ENCODE data around the gene EFNA4. TPM values are rescaled to one million over a fixed set of nuclear protein-coding genes. Genes with fewer than 3 reads are reported as not detected.
A peak's percentile ranks its signal among the peaks of the same experiment; 100 is the strongest.

Gene EFNA4
- total and polyA plus RNA-seq, 9 of the 15 experiments (the other 6 are each of a cell fraction or from before 2014, with no cell fraction given): 0.68 to 7.4 (median 6.1) TPM

GRCh38 chr1:155026588-155026987, 37.0 kb upstream of the EFNA4 start:
- Histone ChIP-seq H4K20me1 (replicated peaks; ENCODE audit: control insufficient read depth, insufficient read depth, low read length) (no peaks in the 10 kb centered on the region), H3K9me1 (ENCODE audit: control insufficient read depth, insufficient read depth, low read length) (no peaks in the 10 kb centered on the region), H3K9me3 (replicated peaks; ENCODE audit: control insufficient read depth, insufficient read depth, low read depth, low read length) (no peaks in the 10 kb centered on the region), H3K4me2 (ENCODE audit: insufficient read depth, low read length) (no peak overlapping the region), H3K4me1 (replicated peaks in 1 of 2; ENCODE audit: control insufficient read depth in 2 of 2, insufficient read depth in 2 of 2, low read length in 2 of 2) (peaks cover 13 to 26% of the 10 kb centered on the region in 2 experiments; a peak in 3 of 5 replicates), H3K27ac (ENCODE audit: extremely low read depth, low read depth, low read length) (no peak overlapping the region), H3K36me3 (ENCODE audit: control insufficient read depth, insufficient read depth, low read length) (no peaks in the 10 kb centered on the region), H3K27me3 (ENCODE audit: control insufficient read depth in 2 of 2, insufficient read depth in 2 of 2, low read length in 2 of 2) (no peaks in the 10 kb centered on the region), H3K9ac (ENCODE audit: insufficient read depth in 1 of 2, low read depth in 2 of 2, low read length in 2 of 2) (peak overlapping the region in 1 of 2 experiments; percentile 53; a peak in 1 of 4 replicates), H2AFZ (ENCODE audit: low read depth, low read length) (0 out of 2 replicates have a peak overlapping the region, but pooled peaks have one; percentile 8), H3K4me3 (no peak overlapping the region), H3K79me2 (ENCODE audit: control insufficient read depth, insufficient read depth, low read length) (no peaks in the 10 kb centered on the region)
- intact Hi-C loops (cut with micrococcal nuclease) (no loop called here), in situ Hi-C loops (cut with MboI) (no loop called here)
- no TSS peak for BruUV-seq (replicated peaks)
- WGBS (ENCODE audit: insufficient coverage, low coverage, missing lambda C conversion rate): 61% methylated on average over 6 of the region's 6 CpGs
- ChIA-PET POLR2A (interaction anchor here (0.5 kb wide), 1 partner anchor 53 kb away, joined by 4 read pairs; no protein-coding TSS in a partner anchor), CTCF (ENCODE audit: low intra/inter-chr PET ratio) (interaction anchor here (0.5 kb wide), 1 partner anchor 1523 kb away, joined by 6 read pairs; no protein-coding TSS in a partner anchor)
- ATAC-seq (peak; percentile 68), DNase-seq (ENCODE audit: extremely low read depth in 1 of 4, low spot score in 3 of 4) (peak in 2 of 4 experiments; percentile 42 to 43), FAIRE-seq (peak; percentile 51)
- TF ChIP-seq RBM17 (IDR thresholded peaks at IDR 0.05; ENCODE audit: borderline replicate concordance, low read depth, low read length) (no peak), ZNF740 (CRISPR knock-in tag; IDR thresholded peaks at IDR 0.05) (no peak), ZNF740 (tag; IDR thresholded peaks at IDR 0.05) (no peak), MAX (CRISPR knock-in tag; IDR thresholded peaks at IDR 0.05) (peak; percentile 35; the same call in 1 of the 2 replicates), FOSL1 (tag; conservative IDR thresholded peaks at IDR 0.05) (peak; percentile 57; the same call in 1 of the 2 replicates), ATF3 (IDR thresholded peaks at IDR 0.05) (peak; percentile 73), ATF3 (CRISPR knock-in tag; conservative IDR thresholded peaks at IDR 0.05) (no peak), TCF7 (IDR thresholded peaks at IDR 0.05; ENCODE audit: borderline replicate concordance) (no peak), JUN (IDR thresholded peaks at IDR 0.05; ENCODE audit: borderline replicate concordance, low read depth, low read length) (0 out of 2 replicates have a peak, but pooled peaks have one; percentile 16), JUN (CRISPR knock-in tag; IDR thresholded peaks at IDR 0.05; ENCODE audit: borderline replicate concordance) (no peak), AFF1 (IDR thresholded peaks at IDR 0.05; ENCODE audit: low read depth in 1 of 2, partially characterized antibody in 2 of 2) (no peak), KDM1A (IDR thresholded peaks at IDR 0.05) (no peak), PKNOX1 (IDR thresholded peaks at IDR 0.05) (peak; percentile 68), USF2 (CRISPR knock-in tag; IDR thresholded peaks at IDR 0.05) (no peak)

All from K562 (cell line).